Kidney tubule cell (primary cell): ENCODE results near the gene TMEM258.
A peak's percentile ranks its signal among the peaks of the same experiment; 100 is the strongest.

Experiments
- DNase-seq: peaks from one replicate; pipeline ENCODE4 v3.0.0-alpha.2; 2018; ENCODE audit warnings: low spot score

The TMEM258 gene

DNA sequence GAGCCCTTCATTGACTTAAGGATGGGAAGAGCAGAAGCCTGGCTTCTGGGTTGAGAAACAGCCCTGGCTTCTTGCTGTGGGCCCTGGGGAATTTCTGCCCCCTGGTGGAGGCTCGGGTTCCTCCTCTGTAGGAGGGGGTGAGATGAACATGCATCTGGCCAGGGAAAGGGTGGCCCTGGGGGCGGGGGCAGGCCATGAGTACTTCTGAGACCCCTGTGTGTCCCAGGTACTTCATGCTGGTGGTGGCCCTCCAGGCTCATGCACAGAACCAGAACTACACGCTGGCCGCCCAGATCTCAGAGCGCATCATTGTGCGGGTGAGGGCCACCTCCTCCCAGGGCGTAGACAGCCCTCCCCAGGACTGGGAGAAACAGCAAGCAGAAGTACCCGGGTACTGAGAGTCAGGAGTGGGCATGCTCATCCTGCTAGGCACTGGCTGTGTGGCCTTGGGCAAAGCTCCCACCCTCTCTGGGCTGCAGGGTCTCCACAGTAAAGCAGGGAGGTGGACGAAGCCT is 15.8 kb downstream of the TMEM258 start:
- peak; percentile 77 for DNase-seq

DNA sequence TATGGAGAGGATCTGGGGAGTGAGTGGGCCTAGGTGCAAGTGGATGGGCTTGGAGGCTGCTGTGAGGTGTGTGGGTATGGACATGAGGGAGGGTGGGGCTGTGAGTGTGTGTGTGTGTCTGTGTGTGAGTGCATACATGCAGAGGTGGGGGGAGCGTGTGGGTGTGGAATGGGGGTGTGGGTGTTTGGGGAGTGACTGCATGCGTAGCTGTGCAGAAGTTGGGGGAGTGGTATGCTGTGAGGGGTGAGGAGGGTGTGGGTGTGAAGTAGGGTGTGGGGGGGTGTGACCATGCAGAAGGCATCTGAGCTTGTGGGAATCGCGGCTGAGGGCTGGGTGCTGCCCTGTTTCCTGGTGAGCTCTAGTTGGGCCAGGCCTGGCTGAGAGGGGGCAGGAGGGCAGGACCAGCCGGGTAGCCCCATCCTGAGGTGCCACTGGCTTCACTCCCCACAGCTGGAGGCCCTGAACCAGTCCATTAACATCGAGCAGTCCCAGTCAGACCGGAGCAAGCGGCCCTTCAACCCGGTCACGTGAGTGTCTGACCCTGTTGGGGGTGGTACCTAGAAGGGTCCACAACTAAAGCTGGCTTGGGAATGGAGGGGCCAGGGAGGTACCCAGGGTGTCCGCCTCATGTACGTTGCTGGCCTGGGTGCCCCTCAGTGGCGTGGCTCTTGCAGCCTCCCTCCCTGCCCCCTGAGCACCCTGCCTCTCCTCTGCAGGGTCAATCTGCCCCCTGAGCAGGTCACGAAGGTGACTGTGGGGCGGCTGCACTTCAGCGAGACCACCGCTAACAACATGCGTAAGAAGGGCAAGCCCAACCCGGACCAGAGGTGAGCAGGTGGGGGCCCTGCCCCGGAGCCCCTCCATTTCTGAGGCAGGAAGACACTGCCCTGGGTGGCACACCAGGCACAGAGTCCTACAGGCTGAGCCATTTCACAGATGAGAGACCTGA is 16.5 kb downstream of the TMEM258 start:
- no peak for DNase-seq

GRCh38 chr11:61775106-61775505 is 17.3 kb downstream of the TMEM258 start:
- no peak for DNase-seq

- no peak for DNase-seq
Measured at GRCh38 chr11:61774411-61774810, 18.0 kb downstream of the TMEM258 start.

GRCh38 chr11:61773809-61774208 is 18.6 kb downstream of the TMEM258 start:
- DNase-seq, result no peak

DNA sequence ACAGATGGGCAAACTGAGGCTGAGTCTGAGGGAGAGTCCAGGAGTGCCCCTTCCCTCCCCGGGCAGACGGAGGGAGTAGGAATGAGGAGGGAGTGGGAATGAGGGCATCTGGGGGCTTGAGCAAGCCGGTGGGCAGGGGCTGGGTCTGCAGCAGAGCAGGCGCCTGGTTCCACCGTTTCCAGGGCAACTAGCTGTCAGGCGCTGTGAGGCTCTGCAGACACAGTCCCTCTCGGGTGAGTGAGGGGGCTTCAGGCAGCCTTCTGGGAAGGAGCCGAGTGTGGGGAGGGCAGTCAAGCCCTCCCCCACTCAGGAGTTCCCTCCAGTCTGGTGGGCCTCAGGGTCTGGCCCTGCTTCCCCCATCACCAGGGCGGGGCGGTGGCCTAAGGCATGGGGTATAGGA is 19.0 kb downstream of the TMEM258 start:
- DNase-seq, result no peak

- DNase-seq, result peak; percentile 22
Measured at GRCh38 chr11:61771985-61772455, 20.4 kb downstream of the TMEM258 start.

DNA sequence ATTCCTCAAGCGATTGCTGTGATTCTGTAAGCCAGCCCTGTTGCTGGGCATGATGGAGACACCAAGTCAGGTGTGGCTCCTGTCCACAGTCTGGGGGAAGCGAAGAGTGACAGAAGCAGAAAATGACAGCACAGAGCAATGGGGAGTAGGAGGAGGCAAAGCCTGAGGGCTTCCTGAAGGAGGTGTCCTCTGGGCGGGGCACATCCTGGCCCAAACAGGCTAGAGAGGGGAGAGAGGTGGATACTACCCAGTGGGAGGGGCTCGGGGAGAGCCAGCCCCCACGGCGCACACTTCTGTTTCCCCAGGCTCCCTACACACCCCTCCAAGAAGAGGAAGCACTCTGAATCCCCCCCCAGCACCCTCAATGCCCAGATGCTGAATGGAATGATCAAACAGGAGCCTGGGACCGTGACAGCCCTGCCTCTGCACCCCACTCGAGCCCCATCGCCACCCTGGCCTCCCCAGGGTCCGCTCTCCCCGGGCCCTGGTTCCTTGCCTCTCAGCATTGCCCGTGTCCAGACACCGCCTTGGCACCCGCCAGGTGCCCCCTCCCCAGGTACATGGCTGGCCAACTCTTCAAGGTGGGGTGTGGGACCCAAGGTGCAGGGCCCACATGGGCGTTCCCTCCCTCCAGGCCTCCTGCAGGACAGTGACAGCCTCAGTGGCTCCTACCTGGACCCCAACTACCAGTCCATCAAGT is 21.1 kb downstream of the TMEM258 start:
- no peak for DNase-seq

- DNase-seq, result no peak
Measured at GRCh38 chr11:61769946-61770683, 22.3 kb downstream of the TMEM258 start.

DNA sequence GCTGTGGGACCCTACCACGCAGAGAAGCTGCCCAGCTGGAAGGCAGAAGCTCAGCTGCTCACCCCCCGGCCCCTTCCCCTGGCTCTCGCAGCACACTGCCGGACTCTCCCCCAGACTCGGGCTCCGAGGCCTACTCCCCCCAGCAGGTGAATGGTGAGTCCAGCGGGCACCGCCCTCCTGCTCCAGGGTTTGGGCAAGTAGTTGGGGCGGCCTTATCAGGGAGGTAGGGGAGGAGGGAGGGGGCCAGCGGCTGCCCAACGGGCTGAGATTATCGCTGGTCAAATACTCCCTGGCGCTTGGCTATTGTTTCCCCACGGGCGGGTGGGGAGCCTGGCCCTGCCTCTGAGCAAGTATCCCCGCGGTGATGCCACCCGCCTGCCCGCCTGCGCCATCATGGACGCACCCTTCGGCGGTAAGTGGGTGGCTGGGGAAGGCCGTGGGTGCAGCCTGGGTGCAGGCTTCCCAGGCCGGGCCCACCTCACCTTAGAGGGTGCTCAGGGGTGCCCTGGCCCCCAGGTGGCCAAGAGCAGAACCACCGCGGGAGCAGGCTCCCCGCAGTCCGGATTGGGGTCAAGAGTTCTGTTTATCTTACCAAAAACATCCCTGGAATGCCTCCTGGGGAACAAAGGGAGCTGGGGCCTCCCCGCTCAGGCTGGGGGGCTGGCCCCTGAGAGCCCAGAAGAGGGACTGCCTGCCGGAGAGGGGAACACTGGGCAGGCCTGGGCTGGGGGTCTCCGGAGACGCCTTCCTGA is 23.1 kb downstream of the TMEM258 start:
- DNase-seq, result no peak

- no peak for DNase-seq
Measured at GRCh38 chr11:61768376-61769076, 23.9 kb downstream of the TMEM258 start.

DNA sequence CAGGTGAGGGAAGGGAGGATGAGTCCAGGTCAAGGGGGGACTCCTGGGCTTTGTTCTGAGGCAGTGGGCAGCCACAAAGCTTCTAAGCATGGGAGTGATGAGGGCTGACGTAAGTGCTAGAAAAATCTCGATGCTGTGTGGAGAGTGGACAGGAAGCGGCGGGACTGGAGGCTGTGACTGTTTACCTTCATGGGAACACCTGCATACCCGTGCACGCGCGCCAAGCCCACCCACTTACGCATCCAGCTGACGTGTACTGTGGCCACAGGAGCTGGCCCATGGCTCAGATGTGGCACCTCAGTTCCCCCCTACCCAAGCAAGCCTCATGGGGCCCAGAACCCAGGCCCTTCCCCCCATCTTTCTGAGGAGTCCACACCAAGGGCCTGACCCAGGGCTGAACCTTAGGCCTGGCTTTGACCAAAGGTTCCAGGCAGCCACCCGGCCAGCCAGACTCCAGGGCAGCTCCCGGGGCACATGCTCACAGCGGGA is 26.0 kb downstream of the TMEM258 start:
- DNase-seq, result no peak

- DNase-seq, result no peak
Measured at GRCh38 chr11:61765550-61766253, 26.7 kb downstream of the TMEM258 start.

DNA sequence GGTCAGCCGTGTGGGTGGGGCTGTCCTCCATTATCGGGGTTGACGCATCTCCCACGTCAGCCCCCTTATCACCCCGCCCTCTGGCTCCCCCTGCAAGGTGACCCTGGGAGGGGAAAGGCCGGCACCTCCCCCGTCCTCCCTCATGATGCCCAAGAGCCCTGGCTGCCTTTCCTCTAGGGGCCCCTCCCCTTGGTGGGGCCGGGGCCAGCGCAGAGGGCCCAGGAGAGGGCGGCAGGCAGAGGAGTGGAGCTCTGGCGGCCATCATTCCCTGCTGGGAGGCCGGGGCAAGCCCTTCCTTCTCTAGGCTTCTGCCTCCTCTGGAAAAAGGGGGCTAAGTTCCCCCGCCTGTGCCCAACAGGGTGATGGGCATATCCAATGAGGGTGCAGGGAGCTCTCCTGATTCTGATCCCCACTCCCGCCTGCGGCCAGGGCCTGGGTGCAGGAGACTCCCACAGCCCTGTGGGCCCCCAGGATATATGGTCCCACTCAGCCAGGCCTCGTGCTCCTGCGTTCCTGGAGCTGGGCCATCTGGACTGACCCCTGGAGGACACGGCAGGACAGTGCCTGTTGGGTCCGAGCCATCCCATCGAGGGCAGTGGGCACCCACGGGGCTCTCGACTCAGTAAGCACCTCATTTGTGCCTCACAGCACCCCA is 27.7 kb downstream of the TMEM258 start:
- DNase-seq, result no peak

GRCh38 chr11:61763930-61764605 is 28.3 kb downstream of the TMEM258 start:
- no peak for DNase-seq

GRCh38 chr11:61762798-61763197 is 29.6 kb downstream of the TMEM258 start:
- DNase-seq, result no peak

GRCh38 chr11:61762223-61762615 is 30.2 kb downstream of the TMEM258 start:
- DNase-seq, result no peak

DNA sequence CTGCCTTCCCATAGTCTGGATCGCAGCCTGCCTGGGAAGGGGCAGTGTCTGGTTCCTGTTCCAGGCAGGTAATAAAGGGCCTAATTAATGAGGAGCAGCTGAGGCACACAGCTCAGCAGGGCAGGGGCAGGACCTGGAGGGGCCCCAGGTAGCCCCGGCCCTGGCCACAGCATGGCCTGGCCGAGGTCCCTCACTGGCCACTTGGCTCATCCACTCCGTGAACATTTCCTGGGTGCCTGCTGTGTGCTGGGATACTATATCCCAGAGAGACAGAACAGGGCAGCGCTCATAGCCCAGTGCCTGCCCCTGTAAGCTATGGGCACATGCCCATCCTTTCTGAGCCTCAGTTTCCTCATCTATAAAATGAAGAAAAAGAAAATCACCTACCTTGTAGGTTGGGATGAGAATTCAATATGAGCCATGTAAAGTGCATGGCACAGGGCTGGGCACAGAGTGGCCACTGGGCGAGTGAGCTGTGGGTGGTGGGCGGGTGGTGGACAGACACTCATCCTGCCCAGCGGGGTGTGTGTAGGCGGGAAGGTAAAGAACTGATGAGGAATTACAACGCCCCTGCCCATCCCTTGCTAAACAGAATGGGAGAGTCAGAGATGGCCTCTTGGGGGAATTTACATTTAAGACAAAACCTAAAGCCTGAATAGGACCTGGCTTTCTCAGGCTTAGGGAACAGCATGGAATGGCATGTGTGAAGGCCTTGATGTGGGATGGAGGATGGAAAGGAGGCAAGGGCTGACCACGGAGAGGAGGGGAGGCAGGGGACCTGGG is 30.8 kb downstream of the TMEM258 start:
- no peak for DNase-seq
